Naive thymus-derived CD8-positive, alpha-beta T cell (primary cell): ENCODE results near the gene RBP7. TPM values are rescaled to one million over a fixed set of nuclear protein-coding genes. Genes with fewer than 3 reads are reported as not detected.

ENCODE experiments used
- ATAC-seq, 2 donors: fragments of 150-1000 bp; cut with Tn5 transposase in 1 of 2; sonication (Bioruptor Pico), chemical (Tn5 transposase) in 1 of 2; 1 replicate in 1 of 2; 2 replicates in 1 of 2; pipeline ENCODE4 v1.10.0; 2021; ENCODE audit warnings: mild to moderate bottlenecking in 2 of 2, moderate library complexity in 2 of 2
- POLR2A ChIA-PET: fragments of 350-600 bp; sonication (Branson Sonifier 250); formaldehyde crosslinking; loops from one replicate; lab custom pipeline; 2021; ENCODE audit warnings: antibody characterized with exemption; lab: Charles Lee
- DNase-seq, 10 donors: peaks; one replicate each; pipeline versions ENCODE4 v3.0.0 to v3.0.0-alpha.2; 2020 to 2022
- H3K27ac Mint-ChIP-seq, 10 donors: one replicate each; pipeline ENCODE4 v1.8.0; 2020 to 2022; ENCODE audit warnings: mild to moderate bottlenecking in 10 of 10, mixed read lengths in 10 of 10, moderate library complexity in 4 of 10, inconsistent platforms in 1 of 10
- H3K27me3 Mint-ChIP-seq, 5 donors: one replicate each; pipeline ENCODE4 v1.8.0; 2021 to 2022; ENCODE audit warnings: mixed read lengths in 5 of 5
- H3K36me3 Mint-ChIP-seq, 3 donors: one replicate each; pipeline ENCODE4 v1.8.0; 2020 to 2022; ENCODE audit warnings: mixed read lengths in 3 of 3, mild to moderate bottlenecking in 2 of 3, inconsistent platforms in 1 of 3
- H3K4me1 Mint-ChIP-seq, 4 donors: one replicate each; pipeline ENCODE4 v1.8.0; 2021 to 2022; ENCODE audit warnings: mixed read lengths in 4 of 4
- H3K4me3 Mint-ChIP-seq, 10 donors: one replicate each; pipeline ENCODE4 v1.8.0; 2020 to 2022; ENCODE audit warnings: mild to moderate bottlenecking in 10 of 10, mixed read lengths in 10 of 10, moderate library complexity in 6 of 10, inconsistent platforms in 1 of 10
- H3K9me3 Mint-ChIP-seq, 9 donors: one replicate each; pipeline ENCODE4 v1.8.0; 2020 to 2022; ENCODE audit warnings: mixed read lengths in 9 of 9, mild to moderate bottlenecking in 3 of 9, inconsistent platforms in 1 of 9, moderate library complexity in 1 of 9
- polyA plus RNA-seq, 3 donors: library from polyadenylated mRNA; unstranded; fragments of 300-500 nt; fragmentation: Illumina TruSeq; gene quantifications; one replicate each; pipeline ENCODE4 v1.2.3, GENCODE V29; 2021
- total RNA-seq, 8 experiments: library from RNA in 2 of 8; stranded (reverse) in 2 of 8; gene quantifications; one replicate each; pipeline ENCODE4 v1.2.3 and lab custom pipeline; 2021 to 2026

The RBP7 gene
- not detected for total RNA-seq
- polyA plus RNA-seq: not detected
- total RNA-seq (lab: John Stamatoyannopoulos, UW): 0 to 0.13 (median 0) reads per million in 6 experiments

DNA sequence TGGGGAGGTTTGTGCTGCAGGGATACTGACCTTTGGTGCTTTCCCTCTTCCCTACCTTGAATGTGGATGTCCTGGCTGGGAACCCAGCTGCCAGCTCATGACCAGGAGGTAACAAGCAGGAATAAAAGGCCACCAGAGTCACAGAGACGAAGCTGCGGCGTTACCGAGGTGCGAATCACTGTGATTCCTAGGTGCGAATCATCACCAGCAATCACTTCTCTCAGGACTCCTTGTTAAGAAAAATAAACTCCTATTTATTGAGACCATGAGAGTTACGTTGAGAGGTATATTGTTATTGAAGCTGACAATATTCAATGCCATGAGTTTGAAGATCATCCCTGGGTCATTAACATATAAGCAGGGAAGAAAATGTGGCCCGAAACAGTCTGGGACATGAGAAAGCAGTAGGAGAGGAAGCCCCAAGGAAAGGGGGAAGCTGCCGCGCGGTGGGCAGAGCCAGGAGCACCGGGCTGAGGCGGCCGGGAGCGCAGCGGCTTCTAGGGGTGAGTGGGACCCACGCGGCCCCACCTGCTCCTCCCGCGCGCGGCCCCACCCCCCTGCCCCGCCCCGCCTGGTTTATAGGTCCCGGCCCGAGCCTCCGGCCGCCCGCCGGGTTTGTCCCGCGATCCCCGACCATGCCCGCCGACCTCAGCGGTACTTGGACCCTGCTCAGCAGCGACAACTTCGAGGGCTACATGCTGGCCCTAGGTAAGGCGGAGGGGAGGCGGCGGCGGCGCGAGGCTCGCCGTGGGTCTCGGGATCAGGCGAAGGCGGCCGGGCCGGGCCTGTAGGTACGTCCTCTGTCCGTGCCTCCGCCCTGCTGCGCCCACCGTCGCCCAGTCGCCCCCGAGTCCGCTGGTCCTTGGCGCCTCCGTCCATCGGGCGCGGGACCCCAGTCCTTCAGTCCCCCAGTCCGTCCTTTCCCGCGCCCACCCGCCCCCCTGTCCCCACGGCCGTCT is at the start of gene RBP7:
RBP7 (plus strand) TSS at position 605 of the 959 bp plus-strand sequence; CDS start at position 636, 31 bp downstream.
- Mint-ChIP-seq H3K4me1 (peaks cover 0 to 15% (median 8%) of the 10 kb centered on the region in 4 donors), H3K27me3 (peaks cover 17 to 53% (median 36%) of the 10 kb centered on the region in 5 donors), H3K36me3 (peaks cover 0 to 8% (median 0%) of the 10 kb centered on the region in 3 donors), H3K4me3 (peak within 1 kb of the TSS; percentile 72 to 90 (median 83)), H3K9me3 (peaks cover 0 to 6% (median 0%) of the 10 kb centered on the region in 9 donors), H3K27ac (peak within 1 kb of the TSS in 3 of 10 donors; percentile 29 to 75 (median 69))
- POLR2A ChIA-PET: no interaction called here
- DNase-seq: peak in 7 of 10 donors; percentile 2 to 17 (median 11)
- peak; percentile 63 to 80 for ATAC-seq

DNA sequence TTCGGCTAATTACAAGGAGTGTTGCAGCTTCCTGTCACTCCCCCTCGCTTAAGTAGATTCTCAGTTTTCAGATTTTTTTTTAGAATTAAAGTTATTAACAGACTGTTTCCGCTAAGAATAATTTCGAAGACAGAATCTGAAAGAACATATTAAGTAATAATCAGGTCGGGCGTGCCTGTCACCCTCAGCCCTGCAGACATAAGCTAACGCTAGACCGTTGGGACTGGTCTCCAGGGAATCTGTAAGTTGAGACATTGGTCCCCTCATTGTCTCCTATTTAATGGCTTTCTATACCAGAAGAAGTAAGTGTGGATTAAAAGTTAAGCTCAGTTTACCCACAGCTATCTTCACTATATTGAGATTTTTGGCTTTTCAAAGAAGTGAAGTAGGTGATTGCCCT is 39.3 kb upstream of the RBP7 start:
- no peak overlapping the region for H3K27ac Mint-ChIP-seq
- peaks cover 0 to 2% (median 0%) of the 10 kb centered on the region in 3 donors for H3K36me3 Mint-ChIP-seq
- H3K4me3 Mint-ChIP-seq: no peak overlapping the region
- ATAC-seq: no peak
- H3K4me1 Mint-ChIP-seq: peaks cover 0 to 7% (median under 1%) of the 10 kb centered on the region in 4 donors
- DNase-seq: no peak
- POLR2A ChIA-PET: no interaction called here
- no peaks in the 10 kb centered on the region for H3K27me3 Mint-ChIP-seq
- H3K9me3 Mint-ChIP-seq: no peaks in the 10 kb centered on the region

DNA sequence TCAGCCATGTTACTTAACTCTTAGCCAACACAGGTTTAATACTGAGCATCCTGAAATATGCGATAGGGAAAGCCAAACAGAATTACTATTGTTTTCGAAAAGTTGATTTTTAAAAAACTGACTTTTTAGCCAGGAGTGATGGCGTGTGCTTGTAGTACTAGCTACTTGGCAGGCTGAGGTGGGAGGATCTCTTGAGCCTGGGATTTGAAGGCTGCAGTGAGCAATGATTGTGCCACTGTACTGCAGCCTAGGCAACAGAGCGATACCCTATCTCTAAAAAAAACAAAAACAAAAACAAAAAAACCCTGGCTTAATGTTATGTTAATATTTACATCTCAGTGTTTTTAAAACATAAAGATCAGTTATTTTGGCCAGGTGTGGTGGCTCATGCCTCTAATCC is 37.0 kb upstream of the RBP7 start:
- DNase-seq (no peak), ATAC-seq (no peak)
- no peak overlapping the region for H3K4me3 Mint-ChIP-seq
- no peaks in the 10 kb centered on the region for H3K9me3 Mint-ChIP-seq
- peaks cover 0 to 7% (median under 1%) of the 10 kb centered on the region in 4 donors for H3K4me1 Mint-ChIP-seq
- POLR2A ChIA-PET: no interaction called here
- H3K36me3 Mint-ChIP-seq: peaks cover 0 to 2% (median 0%) of the 10 kb centered on the region in 3 donors
- no peaks in the 10 kb centered on the region for H3K27me3 Mint-ChIP-seq
- no peak overlapping the region for H3K27ac Mint-ChIP-seq

DNA sequence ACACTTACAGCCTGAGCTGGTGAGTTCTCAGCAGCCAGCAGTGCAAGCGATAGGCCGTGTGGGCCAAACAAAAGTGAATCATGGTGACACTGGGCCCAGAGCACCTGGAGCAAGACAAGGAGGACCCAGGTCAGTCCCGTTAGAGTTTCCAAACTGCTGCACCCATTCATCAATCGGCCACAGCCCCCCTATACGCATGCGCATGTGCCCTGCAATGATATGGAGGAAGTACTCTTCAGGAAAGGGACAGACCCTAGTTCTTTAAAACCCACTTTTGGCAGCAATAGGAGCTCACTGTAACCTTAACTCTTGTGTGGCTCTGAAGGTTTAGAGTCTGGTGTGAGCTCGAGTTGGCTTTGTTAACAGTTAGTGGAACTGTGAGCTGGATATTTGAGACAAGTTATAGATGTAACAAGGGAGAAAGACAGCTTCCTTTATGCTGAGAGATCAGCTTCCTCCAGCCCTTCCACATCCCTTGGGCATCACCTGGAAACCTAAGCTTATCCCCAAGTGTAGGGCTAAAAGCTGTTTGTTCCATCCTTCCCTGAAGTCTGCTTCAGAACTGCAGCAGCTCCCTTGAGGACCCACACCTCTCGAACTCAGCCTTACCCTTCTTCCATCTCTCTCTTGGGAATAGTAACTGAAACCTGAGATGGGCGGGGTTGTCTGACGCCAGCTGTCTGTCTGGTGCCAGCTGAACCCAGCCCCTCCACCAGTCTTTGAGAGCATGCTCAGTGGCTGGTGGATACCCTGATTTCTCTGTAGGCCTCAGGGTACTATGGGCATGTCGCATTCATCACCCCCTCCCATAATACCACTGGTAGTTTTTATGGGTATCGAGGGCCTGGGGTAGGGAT is 36.1 kb upstream of the RBP7 start:
- Mint-ChIP-seq H3K4me1 (peaks cover 0 to 7% (median 0%) of the 10 kb centered on the region in 4 donors), H3K36me3 (peaks cover 0 to 2% (median 0%) of the 10 kb centered on the region in 3 donors), H3K27ac (peak overlapping the region in 1 of 10 donors; percentile 32), H3K27me3 (no peaks in the 10 kb centered on the region), H3K4me3 (no peak overlapping the region), H3K9me3 (no peaks in the 10 kb centered on the region)
- no peak for ATAC-seq
- DNase-seq: no peak
- POLR2A ChIA-PET: interaction anchor here (0.5 to 1.2 kb wide), 2 partner anchors 10 to 513 kb away, joined by 3 to 5 read pairs; no protein-coding TSS in a partner anchor

DNA sequence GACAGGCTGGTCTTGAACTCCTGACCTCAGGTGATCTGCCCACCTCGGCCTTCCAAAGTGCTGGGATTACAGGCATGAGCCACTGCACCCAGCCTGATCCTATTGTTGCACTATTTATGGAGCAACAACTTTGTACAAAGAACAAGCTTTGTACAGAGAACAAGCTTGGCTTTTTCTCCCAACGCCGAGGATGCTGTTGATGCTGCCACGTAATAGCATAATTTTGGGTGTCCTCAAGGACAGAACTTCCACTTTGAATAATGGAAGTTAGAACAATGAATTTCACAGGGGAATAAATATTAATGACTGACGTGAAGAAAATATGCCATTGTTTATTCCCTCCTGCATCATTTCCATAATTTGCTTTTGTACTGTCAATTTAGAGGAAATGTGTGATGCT is 12.8 kb upstream of the RBP7 start:
- DNase-seq (no peak), ATAC-seq (no peak)
- no peaks in the 10 kb centered on the region for H3K9me3 Mint-ChIP-seq
- H3K27ac Mint-ChIP-seq: no peak overlapping the region
- H3K36me3 Mint-ChIP-seq: peaks cover 0 to 28% (median 12%) of the 10 kb centered on the region in 3 donors
- POLR2A ChIA-PET: no interaction called here
- no peaks in the 10 kb centered on the region for H3K4me1 Mint-ChIP-seq
- no peaks in the 10 kb centered on the region for H3K27me3 Mint-ChIP-seq
- H3K4me3 Mint-ChIP-seq: no peak overlapping the region

DNA sequence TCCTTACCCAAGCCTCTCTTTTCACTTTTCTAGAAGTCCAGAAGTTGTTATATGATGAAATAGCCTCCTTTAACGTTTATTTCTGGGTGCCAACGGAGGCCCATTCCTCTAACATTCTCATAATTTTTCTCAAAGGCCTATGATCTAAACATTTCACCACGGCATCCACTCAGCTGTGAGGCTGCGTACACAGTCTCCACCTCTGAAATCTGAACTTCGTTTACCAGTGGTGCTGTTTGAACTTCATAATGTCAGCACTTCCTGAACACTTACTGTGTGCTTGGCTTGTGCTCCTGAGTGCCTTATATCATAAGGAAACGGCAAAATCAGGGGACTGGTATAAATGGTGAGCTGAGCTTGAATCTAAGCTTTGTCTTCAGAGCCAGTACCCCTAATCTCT is 12.0 kb upstream of the RBP7 start:
- peaks cover 0 to 28% (median 12%) of the 10 kb centered on the region in 3 donors for H3K36me3 Mint-ChIP-seq
- POLR2A ChIA-PET: no interaction called here
- DNase-seq (no peak), ATAC-seq (no peak)
- H3K9me3 Mint-ChIP-seq: no peaks in the 10 kb centered on the region
- H3K27ac Mint-ChIP-seq: peak overlapping the region in 1 of 10 donors; percentile 64
- no peaks in the 10 kb centered on the region for H3K4me1 Mint-ChIP-seq
- no peaks in the 10 kb centered on the region for H3K27me3 Mint-ChIP-seq
- H3K4me3 Mint-ChIP-seq: no peak overlapping the region

DNA sequence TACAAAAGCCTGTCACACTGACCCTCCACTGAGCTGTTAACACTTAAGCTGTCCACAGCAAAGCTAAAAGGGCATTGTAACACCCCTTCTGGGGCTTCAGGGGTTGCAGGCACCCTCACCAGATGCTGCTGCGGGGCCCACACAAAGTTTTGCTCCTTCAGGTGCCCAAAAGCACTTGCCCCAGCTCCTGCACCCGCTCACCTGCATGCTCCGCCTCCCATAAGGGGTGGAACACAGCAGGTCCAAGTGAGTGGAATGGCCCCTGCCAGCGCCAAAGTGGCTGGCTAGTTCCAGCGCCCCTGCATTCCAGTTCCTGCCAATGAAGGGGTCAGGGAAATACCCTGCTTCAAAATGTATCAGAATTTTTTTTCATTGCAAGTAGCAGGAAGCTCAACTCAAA is 7.3 kb upstream of the RBP7 start:
- Mint-ChIP-seq H3K4me1 (peaks cover 0 to 4% (median 0%) of the 10 kb centered on the region in 4 donors), H3K4me3 (no peak overlapping the region), H3K36me3 (peaks cover 0 to 3% (median 0%) of the 10 kb centered on the region in 3 donors), H3K27ac (no peak overlapping the region), H3K27me3 (peaks cover 6 to 17% (median 11%) of the 10 kb centered on the region in 5 donors), H3K9me3 (no peaks in the 10 kb centered on the region)
- ATAC-seq: no peak
- DNase-seq: no peak
- POLR2A ChIA-PET: no interaction called here

DNA sequence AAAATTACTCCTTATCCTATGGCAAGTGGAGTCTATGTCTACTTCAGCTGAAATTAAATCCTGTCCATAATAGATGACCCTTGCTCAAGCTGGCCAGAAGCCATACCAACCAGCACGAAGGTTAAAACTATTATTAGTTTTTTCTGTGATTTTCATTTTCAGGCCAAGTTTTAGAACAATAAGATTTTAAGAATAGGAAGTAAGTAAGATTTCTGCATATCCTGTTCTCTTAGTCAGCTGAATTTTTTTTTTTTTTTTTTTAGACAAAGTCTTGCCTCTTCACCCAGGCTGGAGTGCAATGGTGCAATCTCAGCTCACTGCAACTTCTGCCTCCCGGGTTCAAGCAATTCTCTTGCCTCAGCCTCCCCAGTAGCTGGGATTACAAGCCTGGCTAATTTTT is 6.1 kb upstream of the RBP7 start:
- ATAC-seq: no peak
- Mint-ChIP-seq H3K9me3 (no peaks in the 10 kb centered on the region), H3K27me3 (peaks cover 6 to 17% (median 12%) of the 10 kb centered on the region in 5 donors), H3K4me3 (no peak overlapping the region), H3K36me3 (peaks cover 0 to 3% (median 0%) of the 10 kb centered on the region in 3 donors), H3K27ac (no peak overlapping the region), H3K4me1 (peaks cover 0 to 4% (median 0%) of the 10 kb centered on the region in 4 donors)
- no peak for DNase-seq
- POLR2A ChIA-PET: interaction anchor here (0.7 kb wide), 1 partner anchor 76 kb away, joined by 4 read pairs; no protein-coding TSS in a partner anchor

DNA sequence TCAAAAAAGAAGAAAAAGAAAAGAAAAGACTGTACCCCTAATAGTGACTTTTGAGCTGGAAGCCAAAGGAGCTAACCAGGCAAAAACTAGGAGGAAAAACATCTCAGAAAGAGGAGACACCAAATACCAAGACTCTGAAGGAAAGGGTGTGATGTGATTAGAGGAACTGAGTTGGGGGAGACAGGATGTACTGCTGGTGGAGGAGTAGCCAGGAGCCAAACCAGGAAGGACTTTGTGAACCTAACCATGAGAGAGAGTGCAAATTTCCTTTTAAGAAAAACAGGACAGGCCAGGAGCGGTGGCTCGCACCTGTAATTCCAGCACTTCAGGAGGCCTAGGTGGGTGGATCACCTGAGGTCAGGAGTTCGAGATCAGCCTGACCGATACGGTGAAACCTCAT is 4.1 kb upstream of the RBP7 start:
- POLR2A ChIA-PET: no interaction called here
- peaks cover 11 to 27% (median 19%) of the 10 kb centered on the region in 5 donors for H3K27me3 Mint-ChIP-seq
- no peak for ATAC-seq
- peaks cover 0 to 10% (median 6%) of the 10 kb centered on the region in 4 donors for H3K4me1 Mint-ChIP-seq
- H3K4me3 Mint-ChIP-seq: no peak overlapping the region
- peaks cover 0 to 6% (median 0%) of the 10 kb centered on the region in 3 donors for H3K36me3 Mint-ChIP-seq
- H3K27ac Mint-ChIP-seq: no peak overlapping the region
- no peak for DNase-seq
- H3K9me3 Mint-ChIP-seq: no peaks in the 10 kb centered on the region

DNA sequence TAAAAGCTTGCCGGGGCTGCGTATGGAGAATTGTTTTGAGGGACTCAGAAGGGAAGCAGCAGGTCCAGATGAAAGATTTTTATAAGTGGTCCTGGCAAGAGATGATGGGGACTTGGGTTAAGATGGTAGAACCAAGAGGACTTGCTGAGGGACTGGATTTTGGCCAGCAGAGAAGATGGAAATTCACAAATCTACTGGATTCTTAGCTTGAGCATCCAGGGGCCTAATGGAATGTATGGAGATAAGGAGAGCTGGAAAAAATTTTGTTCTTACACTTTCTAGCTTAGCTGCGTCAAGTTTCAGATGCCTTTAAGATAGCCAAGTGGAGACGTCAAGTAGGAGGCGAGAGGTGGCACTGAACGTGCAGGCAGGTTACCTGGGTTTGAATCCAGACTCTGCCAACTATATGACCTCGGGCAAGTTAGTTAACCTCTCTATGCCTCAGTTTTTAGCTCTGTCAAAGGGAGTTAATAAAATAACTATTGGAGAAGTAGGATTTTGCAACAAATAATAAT is 3.4 kb upstream of the RBP7 start:
- POLR2A ChIA-PET: interaction anchor here (0.6 kb wide), 2 partner anchors 34 to 362 kb away, joined by 3 read pairs; no protein-coding TSS in a partner anchor
- Mint-ChIP-seq H3K4me1 (peaks cover 0 to 14% (median 8%) of the 10 kb centered on the region in 4 donors), H3K27me3 (peaks cover 14 to 34% (median 23%) of the 10 kb centered on the region in 5 donors), H3K4me3 (no peak overlapping the region), H3K36me3 (peaks cover 0 to 7% (median 0%) of the 10 kb centered on the region in 3 donors), H3K27ac (no peak overlapping the region), H3K9me3 (no peaks in the 10 kb centered on the region)
- ATAC-seq (no peak), DNase-seq (no peak)

DNA sequence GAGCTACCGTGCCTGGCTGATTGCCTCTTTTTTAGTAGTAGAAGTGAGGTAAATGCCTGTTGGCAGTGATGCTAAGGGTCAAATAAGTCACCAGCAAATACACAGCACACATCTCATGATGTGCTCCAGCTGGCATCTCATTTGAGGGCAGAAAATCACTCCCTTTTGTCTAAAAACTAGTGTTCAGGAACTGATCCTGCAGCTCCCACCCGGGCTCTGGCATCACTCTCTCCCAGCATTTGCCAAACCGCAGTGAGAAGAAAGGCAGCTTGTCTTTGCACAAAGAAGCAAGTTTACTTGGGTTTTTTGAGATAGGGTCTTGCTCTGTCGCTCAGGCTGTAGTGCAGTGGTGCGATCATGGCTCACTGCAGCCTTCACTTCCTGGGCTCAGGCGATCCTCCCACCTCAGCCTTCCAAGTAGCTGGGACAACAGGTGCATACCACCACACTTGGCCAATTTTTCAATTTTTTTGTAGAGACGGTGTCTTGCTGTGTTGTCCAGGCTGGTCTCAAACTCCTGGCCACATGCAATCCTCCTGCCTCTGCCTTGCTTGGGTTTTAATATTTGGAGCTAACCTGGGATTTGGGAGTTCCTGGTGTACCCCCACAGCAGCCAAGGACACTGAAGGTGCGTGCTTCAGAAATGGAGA is 4.1 kb downstream of the RBP7 start:
- POLR2A ChIA-PET: no interaction called here
- Mint-ChIP-seq H3K27ac (no peak overlapping the region), H3K27me3 (peaks cover 14 to 49% (median 31%) of the 10 kb centered on the region in 5 donors), H3K9me3 (peaks cover 0 to 6% (median 0%) of the 10 kb centered on the region in 9 donors), H3K36me3 (peaks cover 0 to 6% (median 0%) of the 10 kb centered on the region in 3 donors), H3K4me1 (peaks cover 0 to 13% (median 8%) of the 10 kb centered on the region in 4 donors), H3K4me3 (no peak overlapping the region)
- DNase-seq (no peak), ATAC-seq (no peak)
